Upper lobe of left lung (tissue), 6 donors: ENCODE measurements around the gene ZNF74. TPM values are rescaled to one million over a fixed set of nuclear protein-coding genes. Genes with fewer than 3 reads are reported as not detected.
A peak's percentile ranks its signal among the peaks of the same experiment; 100 is the strongest.

Experiments used
- ATAC-seq, 2 donors: fragments of 200-7000 bp; cut with Tn5 transposase; one replicate each; pipeline ENCODE4 v1.9.1; 2022; ENCODE audit warnings: mild to moderate bottlenecking in 2 of 2, moderate library complexity in 2 of 2; ENCODE audit not compliant: low FRiP score in 2 of 2
- DNase-seq, 2 donors: peaks; one replicate each; pipeline ENCODE4 v3.0.0-alpha.2; 2019 to 2020
- H3K27ac ChIP-seq, 4 donors: fragments of 200-600 bp; sonication (generic); one replicate each; pipeline ENCODE4 v1.5.1; 2016 to 2019
- H3K27me3 ChIP-seq, 4 donors: fragments of 200-600 bp; sonication (generic); one replicate each; pipeline ENCODE4 v1.5.1; 2017 to 2019
- H3K36me3 ChIP-seq, 4 donors: fragments of 200-600 bp; sonication (generic); one replicate each; pipeline ENCODE4 v1.5.1; 2016 to 2019
- H3K4me1 ChIP-seq, 4 donors: fragments of 200-600 bp; sonication (generic); one replicate each; pipeline ENCODE4 v1.5.1; 2018 to 2019
- H3K4me3 ChIP-seq, 4 donors: fragments of 200-600 bp; sonication (generic); one replicate each; pipeline ENCODE4 v1.5.1; 2017 to 2019; ENCODE audit warnings: mild to moderate bottlenecking in 2 of 4, moderate library complexity in 1 of 4
- H3K9me3 ChIP-seq, 4 donors: fragments of 200-600 bp; sonication (generic); one replicate each; pipeline ENCODE4 v1.5.1; 2018 to 2019
- CTCF ChIP-seq, 6 experiments: fragments of 450-650 bp in 4 of 6; fragments of 200-600 bp in 2 of 6; sonication (generic) in 2 of 6; IDR thresholded peaks; one replicate each; pipeline ENCODE4 v1.5.1; 2016 to 2019; ENCODE audit warnings: antibody characterized with exemption in 6 of 6
- EP300 ChIP-seq, 4 donors: sonication (generic); formaldehyde crosslinking; IDR thresholded peaks; one replicate each; pipeline ENCODE4 v1.5.1; 2017; ENCODE audit warnings: antibody characterized with exemption in 4 of 4, control low read depth in 2 of 4
- POLR2A ChIP-seq, 4 donors: fragments of 450-650 bp; IDR thresholded peaks; one replicate each; pipeline ENCODE4 v1.5.1; 2016 to 2017; ENCODE audit warnings: antibody characterized with exemption in 4 of 4, mild to moderate bottlenecking in 2 of 4
- POLR2AphosphoS5 ChIP-seq, 2 donors: sonication (generic); formaldehyde crosslinking; IDR thresholded peaks; one replicate each; pipeline ENCODE4 v1.5.1; 2017; ENCODE audit warnings: antibody characterized with exemption in 2 of 2
- WGBS, 2 donors: methylation state at CpG; one replicate each; pipeline ENCODE4 v1.1.5; 2017 to 2018; 5-methylcytosine and 5-hydroxymethylcytosine counted together
- total RNA-seq, 6 donors: library from RNA; depleted of rRNA in 4 of 6; stranded (reverse); fragments of >200 nt in 4 of 6; gene quantifications; one replicate each; pipeline versions ENCODE4 v1.1.0 to v1.2.1, GENCODE V29; 2016 to 2021
- donor health status: DM: no; HTN: no; CAD: no; lungs with moderate emphysema.
- donor health status: DM: no; HTN: yes; CAD: no; lungs with severe emphysema.

Gene ZNF74
- total RNA-seq, 6 donors from 2014 or later: 8.9 to 26.2 (median 12.7) TPM

- peak overlapping the region; percentile 35 to 56 (median 51) for H3K4me3 ChIP-seq
- H3K36me3 ChIP-seq: peaks cover 0 to 39% (median 6%) of the 10 kb centered on the region in 4 donors
- H3K27ac ChIP-seq: peak overlapping the region in 2 of 4 donors; percentile 3 to 52
- H3K9me3 ChIP-seq: no peaks in the 10 kb centered on the region
- 35 to 51% methylated on average over 8 to 62 of the region's 75 CpGs for WGBS, 2 donors
- peaks cover 29 to 52% (median 33%) of the 10 kb centered on the region in 4 donors for H3K4me1 ChIP-seq
- peaks cover 0 to 44% (median 11%) of the 10 kb centered on the region in 4 donors for H3K27me3 ChIP-seq
- ATAC-seq: peak; percentile 19 to 72
- DNase-seq: peak; percentile 68 to 95
- TF ChIP-seq CTCF (IDR thresholded peaks at IDR 0.05) (no peak), EP300 (IDR thresholded peaks at IDR 0.05) (no peak), POLR2A (IDR thresholded peaks at IDR 0.05) (no peak), POLR2AphosphoS5 (IDR thresholded peaks at IDR 0.05) (no peak)
Measured at GRCh38 chr22:20429254-20430100, 35.5 kb downstream of the ZNF74 start.

DNA sequence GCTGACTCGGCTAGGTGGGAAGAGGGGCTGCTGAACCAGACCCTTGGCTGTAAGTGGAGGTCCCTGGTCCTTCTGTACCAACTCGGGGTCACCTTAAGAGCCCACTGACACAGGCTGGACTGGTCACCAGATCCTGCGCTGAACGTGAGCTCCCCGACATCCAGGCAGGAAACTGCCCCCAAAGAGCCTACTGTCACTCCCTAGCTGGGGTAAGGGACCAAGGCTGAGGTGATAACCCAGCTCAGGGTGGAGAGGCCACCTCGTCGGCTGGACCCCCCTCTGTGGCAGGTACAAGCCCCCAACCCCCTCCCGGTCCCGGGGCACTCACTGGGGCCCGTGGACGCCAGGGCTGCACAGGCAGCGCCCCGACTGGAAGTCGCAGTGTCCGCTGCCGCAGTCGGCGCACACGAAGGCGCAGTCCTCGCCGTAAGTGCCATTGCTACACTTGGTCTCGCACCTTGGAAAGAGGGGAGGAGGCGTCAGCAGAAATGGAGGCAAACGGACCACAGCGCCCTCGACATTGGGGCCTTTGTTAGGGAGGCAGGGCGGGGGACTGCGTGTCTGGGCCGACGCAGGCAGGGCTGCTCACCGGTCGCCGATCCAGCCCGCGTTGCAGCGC is 36.3 kb downstream of the ZNF74 start:
- Histone ChIP-seq H3K4me3 (peak overlapping the region in 3 of 4 donors; percentile 47 to 56 (median 55)), H3K27ac (no peak overlapping the region), H3K27me3 (peaks cover 0 to 41% (median 10%) of the 10 kb centered on the region in 4 donors), H3K36me3 (peaks cover 0 to 35% (median 5%) of the 10 kb centered on the region in 4 donors), H3K9me3 (no peaks in the 10 kb centered on the region), H3K4me1 (peaks cover 29 to 45% (median 34%) of the 10 kb centered on the region in 4 donors)
- peak in 1 of 2 donors; percentile 63 for DNase-seq
- no peak for ATAC-seq
- TF ChIP-seq EP300 (IDR thresholded peaks at IDR 0.05): no peak
- TF ChIP-seq POLR2AphosphoS5 (IDR thresholded peaks at IDR 0.05): no peak
- no peak for TF ChIP-seq POLR2A (IDR thresholded peaks at IDR 0.05)
- no peak for TF ChIP-seq CTCF (IDR thresholded peaks at IDR 0.05)
- WGBS, 2 donors: 35 to 71% methylated on average over 10 to 25 of the region's 37 CpGs

DNA sequence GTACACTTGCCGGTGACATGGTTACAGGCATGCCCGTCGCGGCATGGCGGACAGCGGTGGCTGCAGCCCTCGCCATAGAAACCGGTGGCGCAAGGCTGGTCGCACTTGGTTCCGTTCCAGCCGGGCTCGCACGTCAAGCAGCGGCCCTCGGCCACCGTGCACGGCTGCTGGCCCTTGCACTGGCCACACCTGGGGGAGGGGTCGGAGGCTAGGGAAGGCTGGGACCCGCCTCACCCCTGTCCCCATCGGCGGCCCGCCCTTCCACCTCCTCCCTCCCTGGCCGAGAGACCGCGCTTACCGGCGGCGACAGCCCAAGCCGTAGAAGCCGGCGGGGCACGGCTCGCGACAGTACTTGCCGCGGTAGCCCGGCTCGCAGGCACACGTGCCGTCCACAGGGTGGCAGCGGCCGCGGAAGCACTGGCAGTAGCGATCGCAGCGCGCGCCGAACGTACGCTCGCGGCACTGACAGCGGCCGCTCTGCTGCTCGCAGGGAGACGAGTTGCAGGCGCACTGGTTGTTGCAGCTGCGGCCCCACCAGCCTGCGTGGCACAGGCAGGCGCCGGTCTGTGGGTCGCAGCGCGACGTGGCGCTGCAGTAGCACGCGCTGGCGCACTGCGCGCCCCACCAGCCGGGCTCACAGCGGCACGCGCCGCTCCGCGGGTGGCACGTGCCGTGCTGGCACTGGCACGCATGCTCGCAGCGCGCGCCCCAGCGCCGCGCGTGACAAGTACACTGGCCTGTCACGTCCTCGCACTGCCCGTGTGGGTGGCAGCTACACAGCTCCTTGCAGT is 37.0 kb downstream of the ZNF74 start:
- WGBS, 2 donors: 31% methylated on average over 23 of the region's 94 CpGs; no CpG with 5 or more reads in 1 of the 2 donors
- Histone ChIP-seq H3K4me3 (peak overlapping the region in 3 of 4 donors; percentile 47 to 56 (median 55)), H3K27ac (no peak overlapping the region), H3K9me3 (no peaks in the 10 kb centered on the region), H3K27me3 (peaks cover 0 to 34% (median 10%) of the 10 kb centered on the region in 4 donors), H3K4me1 (peaks cover 33 to 42% (median 40%) of the 10 kb centered on the region in 4 donors), H3K36me3 (peaks cover 0 to 31% (median 3%) of the 10 kb centered on the region in 4 donors)
- peak in 1 of 2 donors; percentile 92 for DNase-seq
- peak in 1 of 2 donors; percentile 39 for ATAC-seq
- peak in 5 of 6 experiments; percentile 17 to 75 (median 48) for TF ChIP-seq CTCF (IDR thresholded peaks at IDR 0.05)
- no peak for TF ChIP-seq POLR2A (IDR thresholded peaks at IDR 0.05)

DNA sequence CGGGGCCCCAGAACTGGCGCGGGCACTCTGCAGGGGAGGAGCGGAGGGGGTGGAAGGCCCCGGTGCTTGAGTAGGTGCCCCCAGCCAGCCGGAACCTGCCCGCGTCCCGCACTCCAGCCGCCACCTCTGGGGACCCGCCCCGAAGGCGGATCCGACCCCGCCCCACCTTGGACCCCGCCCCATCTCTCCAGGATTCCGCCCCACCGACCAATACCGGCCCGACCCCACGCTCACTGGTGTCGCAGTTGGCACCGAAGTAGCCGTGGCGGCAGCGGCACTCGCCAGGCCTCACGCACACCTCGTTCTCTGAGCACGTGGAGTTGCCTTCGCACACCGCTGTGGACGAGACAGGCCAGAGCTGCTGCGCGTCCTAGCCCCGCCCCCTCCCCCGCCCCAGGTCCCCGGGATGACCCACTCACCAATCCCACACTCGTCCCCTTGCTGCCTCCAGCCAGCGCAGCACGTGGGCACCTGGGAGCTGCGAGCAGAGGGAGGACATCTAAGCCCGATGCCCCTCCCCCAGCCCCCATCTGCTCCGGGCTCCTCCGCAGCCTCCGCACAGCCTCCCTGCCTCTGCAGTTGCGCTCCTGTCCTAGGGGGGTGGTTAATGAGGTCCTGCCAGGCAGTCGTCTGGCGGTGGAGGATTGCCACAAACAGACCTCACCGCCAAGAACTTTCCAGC is 37.7 kb downstream of the ZNF74 start:
- ATAC-seq: no peak
- Histone ChIP-seq H3K4me3 (peak overlapping the region in 3 of 4 donors; percentile 47 to 56 (median 55)), H3K9me3 (no peaks in the 10 kb centered on the region), H3K27ac (no peak overlapping the region), H3K4me1 (peaks cover 40 to 49% (median 44%) of the 10 kb centered on the region in 4 donors), H3K27me3 (peaks cover 0 to 37% (median 13%) of the 10 kb centered on the region in 4 donors), H3K36me3 (peaks cover 0 to 24% (median 3%) of the 10 kb centered on the region in 4 donors)
- DNase-seq: peak in 1 of 2 donors; percentile 66
- 51 to 87% methylated on average over 12 to 37 of the region's 50 CpGs for WGBS, 2 donors
- no peak for TF ChIP-seq POLR2A (IDR thresholded peaks at IDR 0.05)
- no peak for TF ChIP-seq CTCF (IDR thresholded peaks at IDR 0.05)
- TF ChIP-seq POLR2AphosphoS5 (IDR thresholded peaks at IDR 0.05): no peak
- TF ChIP-seq EP300 (IDR thresholded peaks at IDR 0.05): no peak
